ENCODE data around the gene MARCKSL1. TPM values are rescaled to one million over a fixed set of nuclear protein-coding genes. Genes with fewer than 3 reads are reported as not detected.
"Not testable (repeated sequence)": the region's sequence is repeated elsewhere in the genome, so short reads cannot be mapped to it uniquely, and the experiment has no call there.

The MARCKSL1 gene
- total RNA-seq, 6 donors from 2014 or later, result 1.0 to 56.9 (median 9.4) TPM

DNA sequence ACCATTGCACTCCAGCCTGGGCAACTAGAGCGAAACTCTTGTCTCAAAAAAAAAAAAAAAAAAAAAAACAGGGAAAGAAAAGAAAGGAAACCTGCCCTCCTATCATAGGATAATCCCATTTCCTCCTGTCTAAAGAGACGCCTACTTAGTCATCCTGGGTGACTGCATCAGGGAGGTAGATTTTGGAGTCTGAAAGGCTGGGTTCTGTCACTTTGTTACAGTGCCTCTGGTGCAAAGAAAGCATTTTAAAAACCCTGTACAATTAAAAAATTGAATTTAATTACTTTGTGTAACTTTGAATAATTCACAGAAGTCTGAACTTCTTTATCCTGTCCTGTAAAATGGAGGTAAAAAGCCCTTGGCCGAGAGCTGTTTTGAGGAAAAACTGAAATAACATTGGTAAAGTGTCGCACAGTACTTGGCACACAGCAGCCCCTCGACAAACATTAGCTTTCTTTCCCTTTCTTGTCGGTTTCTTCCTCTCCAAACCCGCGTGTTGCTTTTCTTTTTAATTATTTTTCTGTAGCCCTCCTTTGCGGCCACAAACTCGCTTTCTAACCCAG is 44.8 kb downstream of the MARCKSL1 start:
- Histone ChIP-seq H3K4me1 (peaks cover 15 to 39% (median 24%) of the 10 kb centered on the region in 4 donors), H3K27ac (peak overlapping the region; percentile 68 to 95 (median 92)), H3K27me3 (no peaks in the 10 kb centered on the region), H3K9me3 (no peaks in the 10 kb centered on the region), H3K36me3 (peaks cover 0 to 4% (median 0%) of the 10 kb centered on the region in 4 donors), H3K4me3 (peak overlapping the region; percentile 84 to 92 (median 88))
- WGBS, 2 donors, result 40 to 44% methylated on average over 10 of the region's 10 CpGs
- no peak for ATAC-seq (ENCODE audit: low FRiP score in 2 of 2)
- DNase-seq, result no peak
- TF ChIP-seq POLR2A (IDR thresholded peaks at IDR 0.05) (no peak), EP300 (IDR thresholded peaks at IDR 0.05) (no peak), POLR2AphosphoS5 (IDR thresholded peaks at IDR 0.05) (no peak)
- TF ChIP-seq, protein P1, sequence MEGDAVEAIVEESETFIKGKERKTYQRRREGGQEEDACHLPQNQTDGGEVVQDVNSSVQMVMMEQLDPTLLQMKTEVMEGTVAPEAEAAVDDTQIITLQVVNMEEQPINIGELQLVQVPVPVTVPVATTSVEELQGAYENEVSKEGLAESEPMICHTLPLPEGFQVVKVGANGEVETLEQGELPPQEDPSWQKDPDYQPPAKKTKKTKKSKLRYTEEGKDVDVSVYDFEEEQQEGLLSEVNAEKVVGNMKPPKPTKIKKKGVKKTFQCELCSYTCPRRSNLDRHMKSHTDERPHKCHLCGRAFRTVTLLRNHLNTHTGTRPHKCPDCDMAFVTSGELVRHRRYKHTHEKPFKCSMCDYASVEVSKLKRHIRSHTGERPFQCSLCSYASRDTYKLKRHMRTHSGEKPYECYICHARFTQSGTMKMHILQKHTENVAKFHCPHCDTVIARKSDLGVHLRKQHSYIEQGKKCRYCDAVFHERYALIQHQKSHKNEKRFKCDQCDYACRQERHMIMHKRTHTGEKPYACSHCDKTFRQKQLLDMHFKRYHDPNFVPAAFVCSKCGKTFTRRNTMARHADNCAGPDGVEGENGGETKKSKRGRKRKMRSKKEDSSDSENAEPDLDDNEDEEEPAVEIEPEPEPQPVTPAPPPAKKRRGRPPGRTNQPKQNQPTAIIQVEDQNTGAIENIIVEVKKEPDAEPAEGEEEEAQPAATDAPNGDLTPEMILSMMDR (IDR thresholded peaks at IDR 0.05), result no peak

DNA sequence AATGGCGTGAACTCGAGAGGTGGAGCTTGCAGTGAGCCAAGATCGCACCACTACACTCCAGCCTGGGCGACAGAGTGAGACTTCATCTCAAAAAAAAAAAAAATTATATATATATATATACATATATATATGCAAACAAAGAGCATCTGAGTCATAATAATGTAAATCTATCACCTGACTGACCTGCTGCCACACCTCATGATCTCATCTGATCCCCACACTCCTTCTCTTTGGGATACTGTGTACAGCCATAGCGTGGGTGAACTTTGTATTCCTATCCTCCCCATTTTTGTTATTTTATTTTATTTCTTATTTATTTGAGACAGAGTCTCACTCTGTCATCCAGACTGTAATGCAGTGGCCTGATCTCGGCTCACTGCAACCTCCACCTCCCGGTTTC is 46.8 kb downstream of the MARCKSL1 start:
- DNase-seq, result no peak
- no peak for TF ChIP-seq POLR2A (IDR thresholded peaks at IDR 0.05)
- TF ChIP-seq, protein P1 (IDR thresholded peaks at IDR 0.05), result no peak
- no peak for TF ChIP-seq POLR2AphosphoS5 (IDR thresholded peaks at IDR 0.05)
- TF ChIP-seq EP300 (IDR thresholded peaks at IDR 0.05), result no peak
- Histone ChIP-seq H3K27ac (no peak overlapping the region), H3K4me1 (peaks cover 15 to 30% (median 23%) of the 10 kb centered on the region in 4 donors), H3K36me3 (no peaks in the 10 kb centered on the region), H3K4me3 (no peak overlapping the region), H3K27me3 (no peaks in the 10 kb centered on the region), H3K9me3 (no peaks in the 10 kb centered on the region)
- ATAC-seq (ENCODE audit: low FRiP score in 2 of 2), result no peak
- WGBS, 2 donors, result 90 to 98% methylated on average over 7 of the region's 7 CpGs

DNA sequence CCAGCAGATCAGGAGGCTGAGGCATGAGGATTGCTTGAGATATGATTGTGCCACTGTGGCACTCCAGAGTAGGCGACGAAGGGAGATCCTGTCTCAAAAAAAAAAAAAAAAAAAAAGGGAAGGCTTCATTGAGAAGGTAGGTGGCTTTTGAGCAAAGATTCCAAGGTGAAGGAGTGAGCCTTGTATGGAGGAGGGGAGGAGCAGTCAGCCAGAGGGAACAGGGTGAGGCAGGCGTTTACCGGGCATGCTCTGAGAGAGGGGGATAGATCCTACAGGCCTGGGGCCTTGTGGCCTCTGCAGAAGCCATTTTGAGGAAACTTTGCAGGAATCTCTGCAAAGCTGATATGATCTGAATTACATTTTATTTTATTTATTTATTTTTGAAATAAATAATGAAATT is 49.3 kb downstream of the MARCKSL1 start:
- Histone ChIP-seq H3K27me3 (no peaks in the 10 kb centered on the region), H3K36me3 (no peaks in the 10 kb centered on the region), H3K27ac (no peak overlapping the region), H3K4me1 (peaks cover 5 to 16% (median 9%) of the 10 kb centered on the region in 4 donors), H3K9me3 (no peaks in the 10 kb centered on the region), H3K4me3 (no peak overlapping the region)
- ATAC-seq (ENCODE audit: low FRiP score in 2 of 2) (no peak), DNase-seq (no peak)
- no peak for TF ChIP-seq EP300 (IDR thresholded peaks at IDR 0.05)
- TF ChIP-seq, protein P1 (IDR thresholded peaks at IDR 0.05), result no peak
- no peak for TF ChIP-seq POLR2A (IDR thresholded peaks at IDR 0.05)
- TF ChIP-seq POLR2AphosphoS5 (IDR thresholded peaks at IDR 0.05), result no peak
- 92 to 95% methylated on average over 4 of the region's 4 CpGs for WGBS, 2 donors

DNA sequence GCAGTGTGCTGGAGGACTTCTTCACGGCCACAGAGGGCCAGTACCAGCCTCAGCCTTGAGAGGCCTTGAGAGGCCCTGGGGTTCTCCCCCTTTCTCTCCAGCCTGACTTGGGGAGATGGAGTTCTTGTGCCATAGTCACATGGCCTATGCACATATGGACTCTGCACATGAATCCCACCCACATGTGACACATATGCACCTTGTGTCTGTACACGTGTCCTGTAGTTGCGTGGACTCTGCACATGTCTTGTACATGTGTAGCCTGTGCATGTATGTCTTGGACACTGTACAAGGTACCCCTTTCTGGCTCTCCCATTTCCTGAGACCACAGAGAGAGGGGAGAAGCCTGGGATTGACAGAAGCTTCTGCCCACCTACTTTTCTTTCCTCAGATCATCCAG is 50.4 kb downstream of the MARCKSL1 start:
- Histone ChIP-seq H3K27ac (no peak overlapping the region), H3K9me3 (no peaks in the 10 kb centered on the region), H3K4me1 (peaks cover 0 to 7% (median 3%) of the 10 kb centered on the region in 4 donors), H3K36me3 (no peaks in the 10 kb centered on the region), H3K4me3 (no peak overlapping the region), H3K27me3 (no peaks in the 10 kb centered on the region)
- WGBS, 2 donors, result 90 to 100% methylated on average over 2 to 3 of the region's 3 CpGs
- TF ChIP-seq POLR2AphosphoS5 (IDR thresholded peaks at IDR 0.05) (no peak), EP300 (IDR thresholded peaks at IDR 0.05) (no peak), POLR2A (IDR thresholded peaks at IDR 0.05) (no peak)
- TF ChIP-seq, protein P1 (IDR thresholded peaks at IDR 0.05), result no peak
- no peak for DNase-seq
- no peak for ATAC-seq (ENCODE audit: low FRiP score in 2 of 2)

DNA sequence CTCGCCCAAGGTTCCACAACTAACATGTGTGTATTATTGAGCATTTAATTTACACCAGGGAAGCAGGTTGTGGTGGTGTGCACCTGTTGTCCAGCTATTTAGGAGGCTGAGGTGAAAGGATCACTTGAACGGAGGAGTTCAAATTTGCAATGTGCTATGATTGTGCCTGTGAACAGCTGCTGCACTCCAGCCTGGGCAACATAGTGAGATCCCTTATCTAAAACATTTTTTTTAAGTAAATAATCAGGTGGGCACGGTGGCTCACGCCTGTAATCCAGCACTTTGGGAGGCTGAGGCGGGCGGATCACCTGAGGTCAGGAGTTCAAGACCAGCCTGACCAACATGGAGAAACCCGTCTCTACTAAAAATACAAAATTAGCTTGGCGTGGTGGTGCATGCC is 51.3 kb downstream of the MARCKSL1 start:
- not testable (repeated sequence) for H3K9me3 ChIP-seq; ATAC-seq (ENCODE audit: low FRiP score in 2 of 2); H3K27me3 ChIP-seq; H3K36me3 ChIP-seq; DNase-seq; H3K4me1 ChIP-seq; H3K27ac ChIP-seq; H3K4me3 ChIP-seq
- WGBS, 2 donors, result 92 to 94% methylated on average over 8 of the region's 8 CpGs

Small RNA genes lying within 50 kb of the gene (small RNA-seq; reads per million reads assigned to genes)
- 0 reads per million in 4 donors for gene RF00019

Other genes with a start within 250 kb of the MARCKSL1 start
- gene KPNA6, start 228.2 kb downstream of the MARCKSL1 start, total RNA-seq, result 10 to 100 TPM; 16.8 to 53.8 (median 42.0) TPM
- 10 to 100 TPM; 29.3 to 57.5 (median 47.5) TPM for gene TXLNA, start 156.6 kb downstream of the MARCKSL1 start, total RNA-seq
- gene CCDC28B, start 135.6 kb downstream of the MARCKSL1 start, total RNA-seq, result 1 to 10 TPM in 5 of 6 donors, under 1 TPM in 1; 0.98 to 4.2 (median 3.2) TPM
- gene IQCC, start 130.6 kb downstream of the MARCKSL1 start, total RNA-seq, result 1 to 10 TPM in 5 of 6 donors, under 1 TPM in 1; 0.55 to 6.3 (median 1.9) TPM
- gene DCDC2B, start 127.1 kb downstream of the MARCKSL1 start, total RNA-seq, result 10 to 100 TPM in 1 of 6 donors, 1 to 10 TPM in 4, under 1 TPM in 1; 0.11 to 11.4 (median 4.5) TPM
- 10 to 100 TPM; 14.9 to 62.9 (median 21.1) TPM for gene TMEM234, start 113.9 kb downstream of the MARCKSL1 start, total RNA-seq
- 100 to 1,000 TPM in 4 of 6 donors, 10 to 100 TPM in 2; 62.9 to 173 (median 109) TPM for gene EIF3I, start 113.8 kb downstream of the MARCKSL1 start, total RNA-seq
- 10 to 100 TPM in 2 of 6 donors, 1 to 10 TPM in 3, not detected in 1; 1.9 to 53.0 (median 4.6) TPM for gene FAM167B, start 89.0 kb downstream of the MARCKSL1 start, total RNA-seq
- gene LCK, start 85.0 kb downstream of the MARCKSL1 start, total RNA-seq, result 10 to 100 TPM in 1 of 6 donors, 1 to 10 TPM in 5; 5.1 to 25.1 (median 7.7) TPM
- gene HDAC1, start 44.1 kb downstream of the MARCKSL1 start, total RNA-seq, result 10 to 100 TPM; 36.8 to 78.0 (median 48.8) TPM
- gene FAM229A, start 26.3 kb upstream of the MARCKSL1 start, total RNA-seq, result 10 to 100 TPM in 3 of 6 donors, 1 to 10 TPM in 3; 4.3 to 43.0 (median 10.5) TPM
- 1 to 10 TPM in 4 of 6 donors, not detected in 2; 1.2 to 2.3 (median 1.8) TPM for gene TSSK3, start 26.3 kb upstream of the MARCKSL1 start, total RNA-seq
- gene BSDC1, start 58.2 kb upstream of the MARCKSL1 start, total RNA-seq, result 100 to 1,000 TPM in 1 of 6 donors, 10 to 100 TPM in 5; 60.8 to 116 (median 68.9) TPM
- gene ZBTB8B, start 128.8 kb upstream of the MARCKSL1 start, total RNA-seq, result under 1 TPM in 4 of 6 donors, not detected in 2; under 0.01 to 0.10 (median 0.01) TPM
- 10 to 100 TPM in 1 of 6 donors, 1 to 10 TPM in 5; 5.1 to 12.0 (median 6.4) TPM for gene ZBTB8A, start 203.2 kb upstream of the MARCKSL1 start, total RNA-seq

All from upper lobe of left lung (tissue), 6 donors.